Stomach smooth muscle (tissue), 2 donors: Measurements from ENCODE around the gene ELFN1.

Experiments
- H3K27ac ChIP-seq: one replicate; pipeline ENCODE4 v1.7.0; 2013; ENCODE audit warnings: mild to moderate bottlenecking, low read length, inconsistent platforms
- H3K27me3 ChIP-seq, 2 donors: one replicate each; pipeline ENCODE4 v1.7.0; 2013; ENCODE audit warnings: low read length in 2 of 2; ENCODE audit not compliant: insufficient read depth in 2 of 2, control insufficient read depth in 1 of 2
- H3K36me3 ChIP-seq, 2 donors: one replicate each; pipeline ENCODE4 v1.7.0; 2013; ENCODE audit warnings: low read length in 2 of 2; ENCODE audit not compliant: control insufficient read depth in 2 of 2, insufficient read depth in 2 of 2
- H3K4me1 ChIP-seq: one replicate; pipeline ENCODE4 v1.7.0; 2013; ENCODE audit warnings: low read length; ENCODE audit not compliant: control insufficient read depth, insufficient read depth
- H3K4me3 ChIP-seq, 2 donors: one replicate each; pipeline ENCODE4 v1.7.0; 2013; ENCODE audit warnings: low read length in 2 of 2
- H3K9ac ChIP-seq, 2 donors: one replicate each; pipeline ENCODE4 v1.7.0; 2013; ENCODE audit warnings: low read length in 2 of 2, mild to moderate bottlenecking in 1 of 2
- H3K9me3 ChIP-seq, 2 donors: one replicate each; pipeline ENCODE4 v1.7.0; 2013; ENCODE audit warnings: low read length in 2 of 2; ENCODE audit not compliant: control insufficient read depth in 2 of 2
- donor health status: healthy.
- donor health status: Pancreatic carcinoma.

Gene ELFN1

GRCh38 chr7:1750541-1751021 is 80.5 kb downstream of the ELFN1 start:
- H3K4me1 ChIP-seq, result peaks cover 4% of the 10 kb centered on the region
- no peak overlapping the region for H3K4me3 ChIP-seq
- H3K27ac ChIP-seq, result no peak overlapping the region
- H3K9me3 ChIP-seq, result peaks cover 0 to 3% of the 10 kb centered on the region in 2 donors
- H3K36me3 ChIP-seq, result no peaks in the 10 kb centered on the region
- no peak overlapping the region for H3K9ac ChIP-seq
- H3K27me3 ChIP-seq, result peaks cover 8 to 10% of the 10 kb centered on the region in 2 donors

DNA sequence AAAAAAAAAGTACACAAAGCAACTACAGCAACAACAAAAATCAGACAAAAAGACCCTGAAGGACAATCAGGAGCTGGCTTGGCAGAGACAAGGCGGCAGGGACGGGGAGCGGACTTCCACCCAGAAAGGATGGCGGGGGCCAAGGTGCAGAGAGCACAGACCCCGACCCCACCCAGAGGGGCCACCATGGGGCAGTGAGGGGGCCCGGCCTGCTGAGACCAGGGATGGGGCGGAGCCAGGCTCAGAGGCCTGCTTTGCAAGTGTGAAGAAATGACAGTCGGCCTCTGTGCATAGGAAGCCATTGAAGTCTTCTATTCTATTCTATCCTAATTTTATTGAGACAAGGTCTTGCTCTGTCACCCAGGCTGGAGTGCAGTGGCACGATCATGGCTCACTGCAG is 82.0 kb downstream of the ELFN1 start:
- Histone ChIP-seq H3K4me3 (no peak overlapping the region), H3K9ac (no peak overlapping the region), H3K9me3 (peaks cover 0 to 3% of the 10 kb centered on the region in 2 donors), H3K4me1 (peaks cover 4% of the 10 kb centered on the region), H3K27me3 (peaks cover 14 to 16% of the 10 kb centered on the region in 2 donors), H3K27ac (no peak overlapping the region), H3K36me3 (no peaks in the 10 kb centered on the region)

- no peak overlapping the region for H3K9ac ChIP-seq
- peaks cover 0 to 3% of the 10 kb centered on the region in 2 donors for H3K9me3 ChIP-seq
- peaks cover 4% of the 10 kb centered on the region for H3K4me1 ChIP-seq
- H3K36me3 ChIP-seq, result no peaks in the 10 kb centered on the region
- H3K27ac ChIP-seq, result no peak overlapping the region
- no peak overlapping the region for H3K4me3 ChIP-seq
- peaks cover 17 to 20% of the 10 kb centered on the region in 2 donors for H3K27me3 ChIP-seq
Observed at GRCh38 chr7:1752771-1753563, 82.9 kb downstream of the ELFN1 start.

DNA sequence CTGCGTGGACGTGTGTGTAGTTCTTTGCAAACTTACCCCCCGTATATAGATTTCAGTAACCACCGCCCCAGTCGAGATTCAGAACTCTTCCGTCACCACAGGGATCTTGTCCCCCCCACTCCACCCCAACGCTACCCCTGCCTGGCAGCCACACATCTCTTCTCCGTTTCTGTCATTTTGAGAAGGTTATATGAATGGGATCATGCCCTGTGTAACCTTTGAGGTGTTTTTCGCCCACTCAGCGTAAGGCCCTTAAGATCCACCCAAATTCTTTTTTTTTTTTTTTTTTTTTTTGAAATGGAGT is 83.4 kb downstream of the ELFN1 start:
- Histone ChIP-seq H3K27ac (no peak overlapping the region), H3K4me1 (peaks cover 4% of the 10 kb centered on the region), H3K9ac (no peak overlapping the region), H3K9me3 (peaks cover 0 to 3% of the 10 kb centered on the region in 2 donors), H3K27me3 (peaks cover 19 to 20% of the 10 kb centered on the region in 2 donors), H3K36me3 (no peaks in the 10 kb centered on the region), H3K4me3 (no peak overlapping the region)

DNA sequence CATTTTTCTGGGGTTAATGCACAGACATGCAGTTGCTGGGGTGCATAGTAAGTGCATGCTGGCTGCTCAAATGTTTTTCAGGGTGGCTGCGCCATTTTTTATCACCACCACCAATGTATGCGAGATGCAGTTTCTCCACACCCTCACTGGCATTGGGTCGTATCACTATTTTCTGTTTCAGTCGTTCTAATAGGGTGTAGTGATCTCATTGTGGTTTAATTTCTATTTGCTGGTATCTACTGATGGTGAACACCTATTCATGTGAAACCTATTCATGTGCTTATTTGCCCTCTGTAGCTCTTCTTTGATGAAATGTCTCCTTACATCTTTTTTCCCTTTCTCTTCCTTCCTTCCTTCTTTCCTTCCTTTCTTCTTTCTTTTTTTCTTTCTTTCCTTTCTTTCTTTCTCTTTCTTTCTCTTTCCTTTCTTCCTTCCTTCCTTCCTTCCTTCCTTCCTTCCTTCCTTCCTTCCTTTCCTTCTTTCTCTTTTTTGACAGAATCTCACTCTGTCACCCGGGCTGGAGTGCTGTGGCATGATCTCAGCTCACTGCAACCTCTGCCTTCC is 84.3 kb downstream of the ELFN1 start:
- H3K27me3 ChIP-seq, result peaks cover 16 to 18% of the 10 kb centered on the region in 2 donors
- no peak overlapping the region for H3K27ac ChIP-seq
- no peaks in the 10 kb centered on the region for H3K36me3 ChIP-seq
- peaks cover 4% of the 10 kb centered on the region for H3K4me1 ChIP-seq
- H3K4me3 ChIP-seq, result no peak overlapping the region
- H3K9me3 ChIP-seq, result peaks cover 0 to 3% of the 10 kb centered on the region in 2 donors
- H3K9ac ChIP-seq, result no peak overlapping the region

DNA sequence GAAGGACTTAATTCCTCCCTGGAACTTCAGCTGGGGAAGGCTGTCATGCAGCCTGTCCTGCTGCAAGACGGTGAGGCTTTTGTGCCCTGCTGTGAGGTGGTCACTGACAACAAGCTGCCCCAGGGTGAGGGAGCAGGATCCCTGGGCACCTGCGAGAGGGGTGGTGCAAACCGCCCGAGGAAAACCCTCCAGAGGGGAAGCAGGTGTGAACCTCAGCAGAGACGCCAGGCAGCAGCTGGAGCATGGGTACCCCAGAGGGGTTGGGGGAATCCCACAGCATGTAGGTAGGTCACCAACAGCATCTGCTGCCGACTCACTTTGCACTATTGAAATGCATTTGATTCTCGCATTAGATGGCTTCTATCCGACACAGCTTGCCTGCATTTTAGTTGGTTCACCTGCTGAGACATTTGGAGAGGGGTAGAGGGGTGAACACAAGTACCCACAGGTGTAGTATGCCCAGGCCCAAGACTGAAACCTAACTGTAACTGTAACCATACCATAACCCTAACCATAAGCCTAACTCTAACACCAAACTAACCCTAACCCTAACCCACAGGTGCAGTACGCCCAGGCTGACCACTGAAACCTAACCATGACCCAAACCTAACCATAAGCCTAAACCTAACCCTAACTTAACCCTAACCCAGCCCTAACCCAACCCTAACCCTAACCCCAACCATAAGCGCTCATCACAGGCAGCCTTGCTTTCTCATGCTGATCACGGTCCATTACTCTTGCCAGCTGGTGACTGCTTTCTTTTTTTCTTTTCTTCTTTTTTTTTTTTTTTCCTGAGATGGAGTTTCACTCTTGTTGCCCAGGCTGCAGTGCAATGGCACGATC is 85.9 kb downstream of the ELFN1 start:
- no peak overlapping the region for H3K9ac ChIP-seq
- peaks cover 10 to 14% of the 10 kb centered on the region in 2 donors for H3K27me3 ChIP-seq
- no peak overlapping the region for H3K4me3 ChIP-seq
- H3K27ac ChIP-seq, result no peak overlapping the region
- H3K4me1 ChIP-seq, result no peaks in the 10 kb centered on the region
- H3K9me3 ChIP-seq, result peaks cover 0 to 3% of the 10 kb centered on the region in 2 donors
- no peaks in the 10 kb centered on the region for H3K36me3 ChIP-seq

- H3K4me3 ChIP-seq, result no peak overlapping the region
- peaks cover 3 to 5% of the 10 kb centered on the region in 2 donors for H3K9me3 ChIP-seq
- no peak overlapping the region for H3K27ac ChIP-seq
- H3K27me3 ChIP-seq, result peaks cover 10 to 14% of the 10 kb centered on the region in 2 donors
- no peaks in the 10 kb centered on the region for H3K4me1 ChIP-seq
- H3K9ac ChIP-seq, result no peak overlapping the region
- no peaks in the 10 kb centered on the region for H3K36me3 ChIP-seq
Observed at GRCh38 chr7:1757601-1758000, 87.5 kb downstream of the ELFN1 start.

GRCh38 chr7:1758028-1758858 is 88.2 kb downstream of the ELFN1 start:
- Histone ChIP-seq H3K9ac (no peak overlapping the region), H3K4me3 (no peak overlapping the region), H3K36me3 (no peaks in the 10 kb centered on the region), H3K4me1 (no peaks in the 10 kb centered on the region), H3K27me3 (peaks cover 10 to 14% of the 10 kb centered on the region in 2 donors), H3K9me3 (peaks cover 3 to 10% of the 10 kb centered on the region in 2 donors), H3K27ac (no peak overlapping the region)

- H3K27me3 ChIP-seq, result peaks cover 10 to 14% of the 10 kb centered on the region in 2 donors
- peaks cover 3 to 17% of the 10 kb centered on the region in 2 donors for H3K9me3 ChIP-seq
- no peak overlapping the region for H3K9ac ChIP-seq
- no peak overlapping the region for H3K27ac ChIP-seq
- no peak overlapping the region for H3K4me3 ChIP-seq
- no peaks in the 10 kb centered on the region for H3K36me3 ChIP-seq
- H3K4me1 ChIP-seq, result no peaks in the 10 kb centered on the region
Observed at GRCh38 chr7:1758859-1759521, 88.9 kb downstream of the ELFN1 start.
